Caco-2 (cell line): ENCODE measurements around the gene SGCA. TPM values are rescaled to one million over a fixed set of nuclear protein-coding genes. Genes with fewer than 3 reads are reported as not detected.

Experiments used
- BruUV-seq: library from RNA; stranded (reverse); fragments of 400-500 nt; replicated peaks from 2 replicates; lab custom pipeline; 2021; lab: Mats Ljungman, UMichigan
- CTCF ChIA-PET: fragments of 300-600 bp; sonication (Branson Sonifier 250); formaldehyde crosslinking; loops from one replicate; lab custom pipeline; 2022; ENCODE audit warnings: antibody characterized with exemption; lab: Charles Lee
- POLR2A ChIA-PET: fragments of 300-600 bp; sonication (Branson Sonifier 250); formaldehyde crosslinking; loops from one replicate; lab custom pipeline; 2022; ENCODE audit warnings: antibody characterized with exemption; lab: Charles Lee
- DNase-seq, 2 experiments: peaks; one replicate each; pipeline versions ENCODE4 v3.0.0 to v3.0.0-alpha.2; 2020 to 2022
- H3K27me3 ChIP-seq: replicated peaks from 2 replicates; pipeline ENCODE4 v1.6.0; 2011; ENCODE audit warnings: low read length; ENCODE audit not compliant: control insufficient read depth, insufficient read depth
- H3K36me3 ChIP-seq: 2 replicates; pipeline ENCODE4 v1.5.1; 2011; ENCODE audit warnings: low read length; ENCODE audit not compliant: control insufficient read depth, insufficient read depth
- H3K4me1 ChIP-seq: fragments of 250-450 bp; sonication (Bioruptor Pico); 2 replicates; pipeline ENCODE4 v1.5.1; 2020; ENCODE audit warnings: mild to moderate bottlenecking
- H3K4me3 ChIP-seq: 2 replicates; pipeline ENCODE4 v1.5.1; 2011; ENCODE audit warnings: low read depth, mild to moderate bottlenecking, control low read depth, low read length
- H3K9me3 ChIP-seq: fragments of 250-450 bp; sonication (Bioruptor Pico); 2 replicates; pipeline ENCODE4 v1.5.1; 2020; ENCODE audit warnings: mild to moderate bottlenecking, moderate library complexity
- H3K27ac Mint-ChIP-seq: one replicate; pipeline ENCODE4 v1.8.0; 2022; ENCODE audit warnings: mixed read lengths; ENCODE audit not compliant: unreplicated experiment
- H3K27me3 Mint-ChIP-seq: one replicate; pipeline ENCODE4 v1.8.0; 2022; ENCODE audit warnings: mixed read lengths; ENCODE audit not compliant: insufficient read depth, unreplicated experiment
- H3K36me3 Mint-ChIP-seq: one replicate; pipeline ENCODE4 v1.8.0; 2022; ENCODE audit warnings: mild to moderate bottlenecking, mixed read lengths; ENCODE audit not compliant: insufficient read depth, unreplicated experiment
- H3K4me1 Mint-ChIP-seq: one replicate; pipeline ENCODE4 v1.8.0; 2022; ENCODE audit warnings: low read depth, mixed read lengths; ENCODE audit not compliant: unreplicated experiment
- H3K4me3 Mint-ChIP-seq: one replicate; pipeline ENCODE4 v1.8.0; 2022; ENCODE audit warnings: mild to moderate bottlenecking, moderate library complexity, mixed read lengths; ENCODE audit not compliant: unreplicated experiment
- H3K9me3 Mint-ChIP-seq: one replicate; pipeline ENCODE4 v1.8.0; 2022; ENCODE audit warnings: mixed read lengths; ENCODE audit not compliant: unreplicated experiment
- intact Hi-C: fragments of 100-400 bp; cut with micrococcal nuclease; formaldehyde crosslinking; loops from one replicate; pipeline ENCODE4 v1.10.0; 2022; ENCODE audit not compliant: unreplicated experiment
- total RNA-seq: library from RNA; stranded (reverse); gene quantifications from 2 replicates; pipeline ENCODE4 v1.2.3, GENCODE V29; 2022
- TF ChIP-seq, protein P1 (sequence below), 2 experiments: fragments of 200-600 bp in 1 of 2; IDR thresholded peaks; 1 replicate in 1 of 2; 2 replicates in 1 of 2; pipeline versions ENCODE4 v1.5.1 to v1.8.0; 2011 to 2022; ENCODE audit warnings: antibody characterized with exemption in 1 of 2, control low read depth in 1 of 2, inconsistent platforms in 1 of 2, low read depth in 1 of 2, low read length in 1 of 2, mild to moderate bottlenecking in 1 of 2, moderate library complexity in 1 of 2; ENCODE audit not compliant: insufficient read depth in 1 of 2, severe bottlenecking in 1 of 2, unreplicated experiment in 1 of 2

SGCA gene
- total RNA-seq, 1 experiment from 2014 or later = not detected

DNA sequence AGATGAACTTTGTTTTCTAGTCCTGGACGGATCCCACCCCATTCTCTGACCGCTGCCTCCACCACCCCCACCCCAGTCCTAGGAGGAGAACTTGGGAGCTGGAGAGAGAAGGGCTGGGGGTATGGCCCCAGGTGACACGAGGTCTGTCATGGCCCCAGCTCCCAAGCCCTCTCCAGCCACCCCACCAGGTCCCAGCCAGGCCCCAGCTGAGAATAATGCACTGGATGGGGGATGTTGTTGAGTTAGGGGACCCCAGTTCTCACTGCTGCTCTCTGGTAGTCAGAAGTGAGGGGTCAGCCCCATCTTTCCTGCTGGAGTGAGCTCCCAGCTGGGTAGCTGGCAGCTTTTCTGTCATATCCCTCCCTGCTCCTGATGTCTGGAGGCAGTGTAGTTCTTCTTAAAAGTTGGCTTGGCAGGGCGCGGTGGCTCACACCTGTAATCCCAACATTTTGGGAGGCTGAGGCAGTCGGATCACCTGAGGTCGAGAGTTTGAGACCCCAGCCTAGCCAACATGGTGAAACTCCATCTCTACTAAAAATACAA lies 40.2 kb downstream of the SGCA start:
- peak in 1 of 2 experiments; percentile 38 for DNase-seq
- Histone ChIP-seq H3K4me1 (peaks cover 55% of the 10 kb centered on the region), H3K27me3 (0 out of 2 replicates have a peak, but pooled peaks cover 1% of the 10 kb centered on the region), H3K36me3 (no peaks in the 10 kb centered on the region), H3K9me3 (no peaks in the 10 kb centered on the region), H3K4me3 (no peak overlapping the region)
- no TSS peak for BruUV-seq
- Mint-ChIP-seq H3K27ac (no peak overlapping the region), H3K9me3 (no peaks in the 10 kb centered on the region), H3K36me3 (no peaks in the 10 kb centered on the region), H3K27me3 (no peaks in the 10 kb centered on the region), H3K4me3 (no peak overlapping the region), H3K4me1 (peaks cover 50% of the 10 kb centered on the region)
- TF ChIP-seq, protein P1, sequence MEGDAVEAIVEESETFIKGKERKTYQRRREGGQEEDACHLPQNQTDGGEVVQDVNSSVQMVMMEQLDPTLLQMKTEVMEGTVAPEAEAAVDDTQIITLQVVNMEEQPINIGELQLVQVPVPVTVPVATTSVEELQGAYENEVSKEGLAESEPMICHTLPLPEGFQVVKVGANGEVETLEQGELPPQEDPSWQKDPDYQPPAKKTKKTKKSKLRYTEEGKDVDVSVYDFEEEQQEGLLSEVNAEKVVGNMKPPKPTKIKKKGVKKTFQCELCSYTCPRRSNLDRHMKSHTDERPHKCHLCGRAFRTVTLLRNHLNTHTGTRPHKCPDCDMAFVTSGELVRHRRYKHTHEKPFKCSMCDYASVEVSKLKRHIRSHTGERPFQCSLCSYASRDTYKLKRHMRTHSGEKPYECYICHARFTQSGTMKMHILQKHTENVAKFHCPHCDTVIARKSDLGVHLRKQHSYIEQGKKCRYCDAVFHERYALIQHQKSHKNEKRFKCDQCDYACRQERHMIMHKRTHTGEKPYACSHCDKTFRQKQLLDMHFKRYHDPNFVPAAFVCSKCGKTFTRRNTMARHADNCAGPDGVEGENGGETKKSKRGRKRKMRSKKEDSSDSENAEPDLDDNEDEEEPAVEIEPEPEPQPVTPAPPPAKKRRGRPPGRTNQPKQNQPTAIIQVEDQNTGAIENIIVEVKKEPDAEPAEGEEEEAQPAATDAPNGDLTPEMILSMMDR (IDR thresholded peaks at IDR 0.05; ENCODE audit: insufficient read depth in 1 of 2, low read depth in 1 of 2, low read length in 1 of 2, severe bottlenecking in 1 of 2, unreplicated experiment in 1 of 2) = no peak
- CTCF ChIA-PET = interaction anchor here (0.9 to 2.4 kb wide), 4 partner anchors 37 to 91 kb away, joined by 4 to 10 read pairs (median 5); partner anchors contain the start of gene TMEM92
- POLR2A ChIA-PET = no interaction called here
- intact Hi-C loops = no loop called here

DNA sequence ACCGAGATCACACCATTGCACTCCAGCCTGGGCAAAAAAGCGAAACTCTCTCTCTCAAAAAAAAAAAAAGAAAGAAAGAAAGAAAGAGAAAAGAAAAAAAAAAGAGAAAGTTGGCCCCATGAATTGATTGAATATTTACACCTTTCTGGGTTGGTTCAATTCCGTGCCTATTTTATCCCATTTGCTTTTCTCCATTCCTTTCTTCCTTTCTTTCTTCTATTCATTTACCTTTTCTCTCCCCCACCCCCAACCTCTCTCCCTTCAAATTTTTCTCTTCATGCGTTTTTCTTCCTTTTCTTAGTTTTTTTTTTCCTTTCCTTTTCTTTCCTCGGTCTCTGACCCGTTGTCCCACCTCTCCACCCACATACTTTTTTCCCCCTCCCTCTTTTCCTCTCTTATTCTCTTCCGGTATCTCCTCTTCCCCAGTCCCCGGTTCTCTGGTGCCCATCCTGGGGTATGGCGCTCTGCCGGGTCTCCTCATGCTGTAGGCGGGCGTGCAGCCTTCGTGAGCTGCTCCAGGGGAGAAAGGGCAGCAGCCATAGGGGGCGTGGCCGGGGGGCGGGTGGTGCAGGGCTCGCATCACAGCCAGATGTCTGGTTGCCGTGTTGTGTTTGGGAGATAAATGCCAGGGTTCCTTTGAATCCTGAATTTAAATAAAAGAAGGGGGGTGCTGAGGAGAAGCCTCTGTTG lies 40.9 kb downstream of the SGCA start:
- 0 out of 2 replicates have a peak, but pooled peaks cover 1% of the 10 kb centered on the region for H3K27me3 ChIP-seq
- ChIA-PET POLR2A (no interaction called here), CTCF (interaction anchor here (0.8 to 2.3 kb wide), 5 partner anchors 37 to 94 kb away, joined by 3 to 5 read pairs (median 4); partner anchors contain the start of gene TMEM92)
- Mint-ChIP-seq H3K27me3 (no peaks in the 10 kb centered on the region), H3K36me3 (no peaks in the 10 kb centered on the region), H3K27ac (no peak overlapping the region), H3K9me3 (no peaks in the 10 kb centered on the region), H3K4me3 (no peak overlapping the region), H3K4me1 (peaks cover 57% of the 10 kb centered on the region)
- intact Hi-C loops = no loop called here
- H3K4me3 ChIP-seq = no peak overlapping the region
- H3K36me3 ChIP-seq = no peaks in the 10 kb centered on the region
- no peaks in the 10 kb centered on the region for H3K9me3 ChIP-seq
- peak in 1 of 2 experiments; percentile 62 for DNase-seq
- H3K4me1 ChIP-seq = peaks cover 56% of the 10 kb centered on the region
- BruUV-seq = no TSS peak
- TF ChIP-seq, protein P1 (IDR thresholded peaks at IDR 0.05; ENCODE audit: insufficient read depth in 1 of 2, low read depth in 1 of 2, low read length in 1 of 2, severe bottlenecking in 1 of 2, unreplicated experiment in 1 of 2) = no peak

DNA sequence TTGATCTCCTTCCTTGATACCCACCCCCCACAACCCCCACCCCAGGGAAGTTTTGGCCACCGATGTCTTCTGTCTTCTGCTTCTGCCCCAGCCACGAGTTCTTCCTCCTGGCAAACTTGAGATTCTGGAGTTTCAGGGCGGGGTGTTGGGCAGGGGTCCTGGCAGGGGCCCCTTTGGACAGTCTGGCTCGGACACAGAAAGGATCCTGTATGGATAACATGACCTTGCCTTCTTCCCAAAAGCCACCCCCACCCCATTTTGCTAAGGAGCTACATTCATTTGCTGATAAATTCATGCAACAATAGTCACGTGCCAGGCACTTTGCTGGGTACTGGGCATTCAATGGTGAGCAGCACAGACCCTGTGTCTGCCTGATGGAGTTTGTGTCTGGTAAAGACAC lies 41.5 kb downstream of the SGCA start:
- Mint-ChIP-seq H3K27ac (peak overlapping the region; percentile 40), H3K9me3 (no peaks in the 10 kb centered on the region), H3K4me3 (no peak overlapping the region), H3K36me3 (no peaks in the 10 kb centered on the region), H3K4me1 (peaks cover 63% of the 10 kb centered on the region), H3K27me3 (no peaks in the 10 kb centered on the region)
- no TSS peak for BruUV-seq
- Histone ChIP-seq H3K9me3 (no peaks in the 10 kb centered on the region), H3K4me3 (no peak overlapping the region), H3K27me3 (no peaks in the 10 kb centered on the region), H3K36me3 (no peaks in the 10 kb centered on the region), H3K4me1 (peaks cover 62% of the 10 kb centered on the region)
- ChIA-PET CTCF (interaction anchor here (0.6 to 1.4 kb wide), 6 partner anchors 9 to 154 kb away, joined by 3 to 4 read pairs (median 3); partner anchors contain the start of gene TMEM92), POLR2A (no interaction called here)
- intact Hi-C loops = no loop called here
- TF ChIP-seq, protein P1 (IDR thresholded peaks at IDR 0.05; ENCODE audit: insufficient read depth in 1 of 2, low read depth in 1 of 2, low read length in 1 of 2, severe bottlenecking in 1 of 2, unreplicated experiment in 1 of 2) = no peak
- no peak for DNase-seq
